Endothelial cell of umbilical vein (primary cell): ENCODE data around the gene HOXA1. TPM values are rescaled to one million over a fixed set of nuclear protein-coding genes. Genes with fewer than 3 reads are reported as not detected.

Experiments used
- BruUV-seq: library from RNA; stranded (reverse); fragments of 400-500 nt; replicated peaks from 2 replicates; lab custom pipeline; 2021; lab: Mats Ljungman, UMichigan
- CTCF ChIA-PET: fragments of 300-600, 350-600 bp; sonication (Branson Sonifier 250); formaldehyde crosslinking; loops from one replicate; lab custom pipeline; 2021; ENCODE audit warnings: antibody characterized with exemption, inconsistent platforms; lab: Charles Lee
- POLR2A ChIA-PET: fragments of 300-600, 350-600 bp; sonication (Branson Sonifier 250); formaldehyde crosslinking; loops from one replicate; lab custom pipeline; 2021; ENCODE audit warnings: antibody characterized with exemption, inconsistent platforms; lab: Charles Lee
- DNase-seq: peaks from one replicate; pipeline ENCODE4 v3.0.0-alpha.2; 2011; ENCODE audit warnings: low read depth, low spot score
- FAIRE-seq: peaks from 2 replicates; lab custom pipeline; 2011; peaks lifted over from hg19 to GRCh38; lab: Jason Lieb, UNC
- H2AFZ ChIP-seq: 2 replicates; pipeline ENCODE4 v1.6.0; 2012; ENCODE audit warnings: low read depth, low read length, control low read depth, inconsistent platforms
- H3K27ac ChIP-seq: 2 replicates; pipeline ENCODE4 v1.5.1; 2011; ENCODE audit warnings: low read depth, mild to moderate bottlenecking, control low read depth, low read length, moderate library complexity; ENCODE audit not compliant: insufficient read depth
- H3K27me3 ChIP-seq, 2 experiments: 2 replicates each; pipeline versions ENCODE4 v1.6.0 to v1.6.1; 2011; ENCODE audit warnings: low read length in 2 of 2, mixed read lengths in 1 of 2; ENCODE audit not compliant: control insufficient read depth in 2 of 2, insufficient read depth in 2 of 2
- H3K36me3 ChIP-seq, 2 experiments: 2 replicates in 1 of 2; 3 replicates in 1 of 2; pipeline ENCODE4 v1.5.1; 2011; ENCODE audit warnings: low read length in 2 of 2, mild to moderate bottlenecking in 1 of 2, moderate library complexity in 1 of 2; ENCODE audit not compliant: control insufficient read depth in 2 of 2, insufficient read depth in 2 of 2; ENCODE audit errors: extremely low read depth in 1 of 2
- H3K4me1 ChIP-seq: 3 replicates; pipeline ENCODE4 v1.5.1; 2011; ENCODE audit warnings: mild to moderate bottlenecking, low read length; ENCODE audit not compliant: control insufficient read depth, insufficient read depth; ENCODE audit errors: extremely low read depth
- H3K4me2 ChIP-seq: 2 replicates; pipeline ENCODE4 v1.6.1; 2011; ENCODE audit warnings: low read length, control low read depth, mixed read lengths; ENCODE audit not compliant: insufficient read depth
- H3K4me3 ChIP-seq, 3 experiments: fragments of 200-600 bp in 1 of 3; sonication (generic), shearing (Covaris generic) in 1 of 3; replicated peaks in 1 of 3; 2 replicates each; pipeline ENCODE4 v1.5.1; 2011 to 2016; ENCODE audit warnings: control low read depth in 3 of 3, low read length in 3 of 3, mild to moderate bottlenecking in 2 of 3, inconsistent platforms in 1 of 3, low read depth in 1 of 3, moderate library complexity in 1 of 3; ENCODE audit not compliant: insufficient read depth in 1 of 3
- H3K79me2 ChIP-seq: 2 replicates; pipeline ENCODE4 v1.6.0; 2012; ENCODE audit warnings: low read length, inconsistent platforms; ENCODE audit not compliant: control insufficient read depth, insufficient read depth
- H3K9ac ChIP-seq: replicated peaks from 2 replicates; pipeline ENCODE3; 2011; ENCODE audit warnings: low read length, control low read depth; ENCODE audit not compliant: insufficient read depth; ENCODE audit errors: extremely low read depth
- H3K9me1 ChIP-seq: replicated peaks from 3 replicates; pipeline ENCODE4 v1.6.0; 2011; ENCODE audit warnings: mild to moderate bottlenecking, low read length; ENCODE audit not compliant: control insufficient read depth, insufficient read depth; ENCODE audit errors: extremely low read depth
- H3K9me3 ChIP-seq: replicated peaks from 2 replicates; pipeline ENCODE4 v1.5.1; 2012; ENCODE audit warnings: low read length, inconsistent platforms; ENCODE audit not compliant: control insufficient read depth, insufficient read depth
- H4K20me1 ChIP-seq: replicated peaks from 2 replicates; pipeline ENCODE3; 2011; ENCODE audit warnings: mild to moderate bottlenecking, low read length; ENCODE audit not compliant: control insufficient read depth, insufficient read depth; ENCODE audit errors: extremely low read depth
- EZH2 ChIP-seq: IDR thresholded peaks from 2 replicates; pipeline ENCODE4 v1.6.1; 2012; ENCODE audit warnings: borderline replicate concordance, low read depth, mild to moderate bottlenecking, moderate library complexity, low read length, inconsistent platforms; ENCODE audit not compliant: severe bottlenecking
- FOS ChIP-seq: IDR thresholded peaks from 2 replicates; pipeline ENCODE4 v1.6.1; 2011; ENCODE audit warnings: mild to moderate bottlenecking, low read length, moderate library complexity, borderline replicate concordance; ENCODE audit not compliant: insufficient read depth
- GATA2 ChIP-seq: IDR thresholded peaks from 2 replicates; pipeline ENCODE4 v1.7.0; 2011; ENCODE audit warnings: low read depth, mild to moderate bottlenecking, moderate library complexity, mixed read lengths, low read length; ENCODE audit not compliant: insufficient read length, insufficient read depth
- JUN ChIP-seq: IDR thresholded peaks from 2 replicates; pipeline ENCODE4 v1.6.1; 2011; ENCODE audit warnings: borderline replicate concordance, low read depth; ENCODE audit not compliant: insufficient read length, insufficient read depth
- MAX ChIP-seq: IDR thresholded peaks from 2 replicates; pipeline ENCODE4 v1.6.1; 2011; ENCODE audit not compliant: insufficient read depth, insufficient read length
- MYC ChIP-seq: IDR thresholded peaks from one replicate; pipeline ENCODE4 v1.6.1; 2011; ENCODE audit warnings: mild to moderate bottlenecking, low read depth, low read length
- POLR2A ChIP-seq: IDR thresholded peaks from 2 replicates; pipeline ENCODE4 v1.6.1; 2012; ENCODE audit warnings: low read depth, mild to moderate bottlenecking, control low read depth, low read length
- POLR2AphosphoS5 ChIP-seq: IDR thresholded peaks from 2 replicates; pipeline ENCODE4 v1.6.1; 2012; ENCODE audit warnings: low read depth, mild to moderate bottlenecking, control low read depth, low read length, moderate library complexity; ENCODE audit not compliant: insufficient read depth
- dilution Hi-C: fragments of 300-500 bp; cut with MboI; formaldehyde crosslinking; loops from one replicate; pipeline ENCODE4 v1.15.0; 2019; ENCODE audit warnings: low sequenced_read_pairs; ENCODE audit not compliant: extremely low pct_ligation_motif_present
- intact Hi-C: fragments of 100-400 bp; cut with micrococcal nuclease; formaldehyde crosslinking; loops from one replicate; pipeline ENCODE4 v1.10.0; 2022
- polyA plus RNA-seq, 4 experiments: library from polyadenylated mRNA; depleted of rRNA in 3 of 4; stranded (reverse) in 3 of 4; unstranded in 1 of 4; fragments of >200 nt; gene quantifications; 2 replicates each; pipeline versions ENCODE4 v1.2.1 to v1.2.3, GENCODE V29; 2011 to 2012; ENCODE audit warnings: missing spikeins in 1 of 4
- total RNA-seq: library from RNA; stranded (reverse); gene quantifications from 2 replicates; pipeline ENCODE4 v1.2.3, GENCODE V29; 2021
- TF ChIP-seq, protein P1 (sequence below), 2 donors: IDR thresholded peaks; 1 replicate in 1 of 2; 2 replicates in 1 of 2; pipeline ENCODE4 v1.5.1; 2011; ENCODE audit warnings: low read length in 2 of 2, mild to moderate bottlenecking in 2 of 2, moderate library complexity in 2 of 2, control low read depth in 1 of 2, inconsistent platforms in 1 of 2, low read depth in 1 of 2; ENCODE audit not compliant: insufficient read depth in 1 of 2; ENCODE audit errors: extremely low read depth in 1 of 2

HOXA1 gene
- total and polyA plus RNA-seq, 2 donors (not counting 3 experiments of a cell fraction or from before 2014, with no cell fraction given) = 1.2 to 2.4 TPM

DNA sequence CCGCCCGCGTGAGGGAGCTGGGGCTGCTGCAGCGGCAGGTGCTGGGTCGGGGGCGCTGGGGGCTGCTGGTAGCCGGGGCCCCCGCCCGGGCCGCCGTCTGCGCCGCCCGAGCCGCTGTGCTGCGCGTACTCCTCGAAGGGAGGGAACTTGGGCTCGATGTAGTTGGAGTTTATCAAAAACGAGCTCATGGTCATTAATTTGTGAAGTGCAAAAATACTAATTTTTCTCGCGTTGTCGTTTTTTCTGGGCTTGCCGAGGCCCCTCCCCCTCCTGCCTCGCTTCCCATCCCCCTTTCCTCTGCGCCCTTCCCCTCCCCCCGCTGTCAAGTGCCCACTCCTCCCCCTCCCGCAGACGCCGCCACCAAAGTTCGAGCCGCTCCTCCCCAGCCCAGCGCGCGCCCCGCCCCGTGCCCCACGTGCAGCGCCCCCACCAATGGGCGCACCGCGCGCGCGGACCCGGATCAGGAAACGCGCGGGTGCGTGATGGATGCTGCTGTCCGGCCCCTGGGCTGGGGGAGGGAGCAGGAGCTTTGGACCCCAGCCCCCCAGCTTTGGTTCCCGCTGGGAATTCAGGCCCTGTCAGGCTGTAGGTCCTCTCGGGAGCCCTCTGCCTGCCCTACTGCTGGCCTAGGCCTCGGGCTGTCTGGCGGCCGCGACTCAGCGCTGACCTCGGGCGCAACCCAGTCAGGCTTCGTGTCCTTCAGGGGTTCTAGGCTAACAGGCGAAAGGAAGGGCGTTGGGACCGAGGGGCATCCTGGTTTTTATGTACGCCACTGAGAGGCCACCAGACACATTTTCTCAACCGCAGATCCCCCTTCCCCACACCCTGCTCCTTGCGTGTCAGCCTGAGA is 35.0 kb upstream of the HOXA1 start, which contains the start of gene HOXA4:
HOXA4 (minus strand) TSS at position 218 of the 850 bp plus-strand sequence; CDS start at position 194, 24 bp downstream.
- peak; percentile 89 for DNase-seq
- CTCF ChIA-PET = interaction anchor here (0.9 to 2.7 kb wide), 17 partner anchors 11 to 761 kb away, joined by 3 to 16 read pairs (median 6); partner anchors contain the start of gene HOXA5
- peak; percentile 72 for FAIRE-seq
- peak within 1 kb of the TSS; percentile 48 for H2AFZ ChIP-seq
- peaks cover 0 to 11% of the 10 kb centered on the region in 2 experiments for H3K36me3 ChIP-seq
- no TSS peak for BruUV-seq
- intact Hi-C loops (loop anchor here (1.0 kb wide), 2 partner anchors 12 to 34 kb away; no protein-coding TSS in a partner anchor), dilution Hi-C loops (no loop called here)
- H3K4me2 ChIP-seq = peak within 1 kb of the TSS; percentile 73
- peak within 1 kb of the TSS; percentile 72 for H3K9ac ChIP-seq
- H3K27ac ChIP-seq = peak within 1 kb of the TSS; percentile 67
- TF ChIP-seq MAX (peak; percentile 93), POLR2AphosphoS5 (peak; percentile 42), FOS (no peak), POLR2A (peak; percentile 57), MYC (no peak), GATA2 (no peak), JUN (no peak), EZH2 (no peak)
- TF ChIP-seq, protein P1, sequence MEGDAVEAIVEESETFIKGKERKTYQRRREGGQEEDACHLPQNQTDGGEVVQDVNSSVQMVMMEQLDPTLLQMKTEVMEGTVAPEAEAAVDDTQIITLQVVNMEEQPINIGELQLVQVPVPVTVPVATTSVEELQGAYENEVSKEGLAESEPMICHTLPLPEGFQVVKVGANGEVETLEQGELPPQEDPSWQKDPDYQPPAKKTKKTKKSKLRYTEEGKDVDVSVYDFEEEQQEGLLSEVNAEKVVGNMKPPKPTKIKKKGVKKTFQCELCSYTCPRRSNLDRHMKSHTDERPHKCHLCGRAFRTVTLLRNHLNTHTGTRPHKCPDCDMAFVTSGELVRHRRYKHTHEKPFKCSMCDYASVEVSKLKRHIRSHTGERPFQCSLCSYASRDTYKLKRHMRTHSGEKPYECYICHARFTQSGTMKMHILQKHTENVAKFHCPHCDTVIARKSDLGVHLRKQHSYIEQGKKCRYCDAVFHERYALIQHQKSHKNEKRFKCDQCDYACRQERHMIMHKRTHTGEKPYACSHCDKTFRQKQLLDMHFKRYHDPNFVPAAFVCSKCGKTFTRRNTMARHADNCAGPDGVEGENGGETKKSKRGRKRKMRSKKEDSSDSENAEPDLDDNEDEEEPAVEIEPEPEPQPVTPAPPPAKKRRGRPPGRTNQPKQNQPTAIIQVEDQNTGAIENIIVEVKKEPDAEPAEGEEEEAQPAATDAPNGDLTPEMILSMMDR (IDR thresholded peaks at IDR 0.05; ENCODE audit: extremely low read depth in 1 of 2, insufficient read depth in 1 of 2, low read depth in 1 of 2, low read length in 2 of 2) = no peak
- peak within 1 kb of the TSS; percentile 36 to 60 (median 58) for H3K4me3 ChIP-seq
- H3K27me3 ChIP-seq = no peaks in the 10 kb centered on the region
- POLR2A ChIA-PET = interaction anchor here (0.7 to 1.6 kb wide), 4 partner anchors 16 to 442 kb away, joined by 4 to 6 read pairs (median 4); no protein-coding TSS in a partner anchor
- H3K79me2 ChIP-seq = peaks cover 73% of the 10 kb centered on the region
- no peaks in the 10 kb centered on the region for H3K9me3 ChIP-seq
- H3K4me1 ChIP-seq = peaks cover 66% of the 10 kb centered on the region
- no peaks in the 10 kb centered on the region for H4K20me1 ChIP-seq
- no peaks in the 10 kb centered on the region for H3K9me1 ChIP-seq
